Measurements from ENCODE around the gene PGAM5.

- TF ChIP-seq EZH2phosphoT487 (IDR thresholded peaks at IDR 0.05; ENCODE audit: insufficient read depth, low read depth) (no peak), EZH2 (IDR thresholded peaks at IDR 0.05; ENCODE audit: insufficient read depth, poor library complexity, severe bottlenecking) (no peak)
Observed at GRCh38 chr12:132716356-132716755, 5.7 kb downstream of the PGAM5 start.
